ENCODE results near the gene PRSS53. TPM values are rescaled to one million over a fixed set of nuclear protein-coding genes. Genes with fewer than 3 reads are reported as not detected.

The PRSS53 gene
- total RNA-seq, 1 donor, result 2.9 TPM

DNA sequence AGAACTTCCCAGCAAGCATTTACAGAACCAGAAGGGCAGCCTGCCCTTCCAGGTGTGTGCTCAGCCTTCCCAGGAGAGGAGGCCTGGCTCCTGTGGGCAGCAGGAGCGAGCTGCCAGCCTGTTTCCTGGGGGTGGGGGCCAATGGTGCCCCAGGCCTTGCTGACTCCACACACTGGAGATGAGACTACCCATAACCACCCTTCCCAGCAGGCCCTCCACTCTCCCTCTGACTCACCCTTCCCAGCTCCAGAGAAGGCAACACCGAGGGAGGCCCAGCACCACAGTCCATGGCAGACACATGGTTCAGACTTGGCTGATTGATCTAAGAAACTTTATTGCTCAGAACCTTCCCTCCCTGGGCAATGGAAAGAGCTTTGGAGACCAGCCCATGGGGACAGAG, 1.8 kb upstream of the PRSS53 start:
- peak overlapping the region; percentile 61 for H3K27ac ChIP-seq (ENCODE audit: low read depth, low read length)

DNA sequence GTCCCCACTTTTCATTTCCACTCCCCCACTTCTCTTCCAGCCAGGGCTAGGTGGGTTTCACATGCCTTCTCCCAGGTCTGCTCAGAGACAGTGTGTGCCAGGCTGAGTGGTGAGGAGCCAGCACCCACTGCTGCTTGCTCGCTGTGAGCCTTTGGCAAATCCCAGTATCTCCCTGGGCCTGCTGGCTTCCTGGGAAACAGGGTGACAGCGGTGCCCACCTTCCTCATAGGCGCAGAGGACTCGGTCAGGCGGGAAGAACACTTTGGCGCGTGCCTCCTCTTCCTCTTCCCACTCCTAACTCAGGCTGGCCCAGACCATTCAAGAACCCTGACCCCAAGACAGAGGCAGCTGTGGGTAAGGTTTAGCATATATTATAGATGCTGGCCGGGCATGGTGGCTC, 456 bp upstream of the PRSS53 start:
- peaks cover 53% of the 10 kb centered on the region for H3K79me2 ChIP-seq (ENCODE audit: insufficient read depth, low read length)
- no peak overlapping the region for H2AFZ ChIP-seq (ENCODE audit: low read length)
- DNase-seq (ENCODE audit: insufficient read length, low spot score, missing footprints), result peak; percentile 79
- H4K20me1 ChIP-seq (ENCODE audit: insufficient read depth, low read length), result peaks cover 6% of the 10 kb centered on the region
- TF ChIP-seq, protein P1, sequence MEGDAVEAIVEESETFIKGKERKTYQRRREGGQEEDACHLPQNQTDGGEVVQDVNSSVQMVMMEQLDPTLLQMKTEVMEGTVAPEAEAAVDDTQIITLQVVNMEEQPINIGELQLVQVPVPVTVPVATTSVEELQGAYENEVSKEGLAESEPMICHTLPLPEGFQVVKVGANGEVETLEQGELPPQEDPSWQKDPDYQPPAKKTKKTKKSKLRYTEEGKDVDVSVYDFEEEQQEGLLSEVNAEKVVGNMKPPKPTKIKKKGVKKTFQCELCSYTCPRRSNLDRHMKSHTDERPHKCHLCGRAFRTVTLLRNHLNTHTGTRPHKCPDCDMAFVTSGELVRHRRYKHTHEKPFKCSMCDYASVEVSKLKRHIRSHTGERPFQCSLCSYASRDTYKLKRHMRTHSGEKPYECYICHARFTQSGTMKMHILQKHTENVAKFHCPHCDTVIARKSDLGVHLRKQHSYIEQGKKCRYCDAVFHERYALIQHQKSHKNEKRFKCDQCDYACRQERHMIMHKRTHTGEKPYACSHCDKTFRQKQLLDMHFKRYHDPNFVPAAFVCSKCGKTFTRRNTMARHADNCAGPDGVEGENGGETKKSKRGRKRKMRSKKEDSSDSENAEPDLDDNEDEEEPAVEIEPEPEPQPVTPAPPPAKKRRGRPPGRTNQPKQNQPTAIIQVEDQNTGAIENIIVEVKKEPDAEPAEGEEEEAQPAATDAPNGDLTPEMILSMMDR (IDR thresholded peaks at IDR 0.05; ENCODE audit: extremely low read depth, low read depth, low read length), result no peak
- no peak overlapping the region for H3K27ac ChIP-seq (ENCODE audit: low read depth, low read length)
- H3K4me3 ChIP-seq (ENCODE audit: insufficient read depth, low read length), result no peak overlapping the region
- H3K4me2 ChIP-seq (ENCODE audit: insufficient read depth, low read length), result no peak overlapping the region
- H3K27me3 ChIP-seq (ENCODE audit: insufficient read depth, low read length), result no peaks in the 10 kb centered on the region
- H3K4me1 ChIP-seq (ENCODE audit: insufficient read depth, low read length), result peaks cover 24% of the 10 kb centered on the region
- no peaks in the 10 kb centered on the region for H3K9me3 ChIP-seq (ENCODE audit: low read depth, low read length)
- H3K36me3 ChIP-seq (ENCODE audit: insufficient read depth, low read length), result peaks cover 26% of the 10 kb centered on the region

More for the DNA sequence above, 1.8 kb upstream of the PRSS53 start:
- Histone ChIP-seq H3K4me2 (ENCODE audit: insufficient read depth, low read length) (no peak overlapping the region), H4K20me1 (ENCODE audit: insufficient read depth, low read length) (peaks cover 6% of the 10 kb centered on the region), H3K79me2 (ENCODE audit: insufficient read depth, low read length) (peaks cover 56% of the 10 kb centered on the region), H3K9me3 (ENCODE audit: low read depth, low read length) (no peaks in the 10 kb centered on the region), H2AFZ (ENCODE audit: low read length) (no peak overlapping the region), H3K4me3 (ENCODE audit: insufficient read depth, low read length) (no peak overlapping the region), H3K36me3 (ENCODE audit: insufficient read depth, low read length) (peaks cover 26% of the 10 kb centered on the region), H3K27me3 (ENCODE audit: insufficient read depth, low read length) (no peaks in the 10 kb centered on the region), H3K4me1 (ENCODE audit: insufficient read depth, low read length) (peaks cover 28% of the 10 kb centered on the region)
- peak; percentile 95 for DNase-seq (ENCODE audit: insufficient read length, low spot score, missing footprints)
- TF ChIP-seq, protein P1 (IDR thresholded peaks at IDR 0.05; ENCODE audit: extremely low read depth, low read depth, low read length), result no peak

DNA sequence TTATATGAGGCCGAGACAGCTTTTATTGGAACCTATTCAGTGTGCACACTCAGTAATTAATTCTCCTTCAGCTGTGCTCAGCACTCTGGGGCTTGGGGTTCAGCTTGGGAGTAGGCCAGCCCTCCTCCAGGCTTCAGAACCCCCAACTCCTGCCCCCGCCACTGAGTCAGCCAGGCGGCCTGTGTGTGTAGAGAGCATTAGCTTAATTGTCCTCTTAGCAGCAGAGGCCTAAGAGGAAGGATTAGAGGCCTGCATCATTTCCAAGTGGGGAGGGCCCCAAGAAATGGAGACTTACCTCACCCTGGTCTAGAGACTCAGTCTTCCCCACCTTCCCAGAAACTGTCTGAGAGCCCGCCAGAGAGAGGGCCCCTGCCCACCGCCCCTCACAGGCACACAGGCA, 772 bp downstream of the PRSS53 start:
- peaks cover 30% of the 10 kb centered on the region for H3K36me3 ChIP-seq (ENCODE audit: insufficient read depth, low read length)
- H3K27me3 ChIP-seq (ENCODE audit: insufficient read depth, low read length), result no peaks in the 10 kb centered on the region
- H3K27ac ChIP-seq (ENCODE audit: low read depth, low read length), result no peak overlapping the region
- DNase-seq (ENCODE audit: insufficient read length, low spot score, missing footprints), result peak; percentile 39
- peaks cover 20% of the 10 kb centered on the region for H3K4me1 ChIP-seq (ENCODE audit: insufficient read depth, low read length)
- no peak overlapping the region for H2AFZ ChIP-seq (ENCODE audit: low read length)
- H3K9me3 ChIP-seq (ENCODE audit: low read depth, low read length), result no peaks in the 10 kb centered on the region
- H3K79me2 ChIP-seq (ENCODE audit: insufficient read depth, low read length), result peaks cover 50% of the 10 kb centered on the region
- no peak overlapping the region for H3K4me3 ChIP-seq (ENCODE audit: insufficient read depth, low read length)
- H3K4me2 ChIP-seq (ENCODE audit: insufficient read depth, low read length), result no peak overlapping the region
- TF ChIP-seq, protein P1 (IDR thresholded peaks at IDR 0.05; ENCODE audit: extremely low read depth, low read depth, low read length), result no peak
- peaks cover 6% of the 10 kb centered on the region for H4K20me1 ChIP-seq (ENCODE audit: insufficient read depth, low read length)

DNA sequence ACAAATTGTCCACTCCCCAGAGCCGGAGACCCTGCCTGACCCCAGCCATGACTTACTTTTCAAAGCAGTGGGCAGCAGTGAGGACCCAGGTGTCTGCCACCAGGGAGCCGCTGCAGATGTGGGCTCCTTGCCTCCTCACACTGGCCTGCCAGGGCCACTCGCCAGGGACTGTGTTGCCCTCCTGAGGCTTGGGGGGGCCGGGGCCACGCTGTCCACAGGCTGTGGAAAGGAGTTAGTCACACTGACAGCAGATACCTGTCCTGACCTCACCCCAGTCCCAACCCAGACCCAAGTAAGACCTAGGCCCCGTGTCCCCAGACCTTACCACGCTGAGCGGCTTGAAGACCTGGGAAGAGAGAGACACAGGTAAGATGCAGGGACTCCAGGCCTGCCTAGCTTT, 1.3 kb downstream of the PRSS53 start:
- no peak overlapping the region for H2AFZ ChIP-seq (ENCODE audit: low read length)
- no peaks in the 10 kb centered on the region for H3K27me3 ChIP-seq (ENCODE audit: insufficient read depth, low read length)
- no peak overlapping the region for H3K4me3 ChIP-seq (ENCODE audit: insufficient read depth, low read length)
- peaks cover 30% of the 10 kb centered on the region for H3K36me3 ChIP-seq (ENCODE audit: insufficient read depth, low read length)
- H4K20me1 ChIP-seq (ENCODE audit: insufficient read depth, low read length), result peaks cover 1% of the 10 kb centered on the region
- no peaks in the 10 kb centered on the region for H3K9me3 ChIP-seq (ENCODE audit: low read depth, low read length)
- H3K79me2 ChIP-seq (ENCODE audit: insufficient read depth, low read length), result peaks cover 48% of the 10 kb centered on the region
- peaks cover 15% of the 10 kb centered on the region for H3K4me1 ChIP-seq (ENCODE audit: insufficient read depth, low read length)
- TF ChIP-seq, protein P1 (IDR thresholded peaks at IDR 0.05; ENCODE audit: extremely low read depth, low read depth, low read length), result no peak
- peak; percentile 74 for DNase-seq (ENCODE audit: insufficient read length, low spot score, missing footprints)
- no peak overlapping the region for H3K4me2 ChIP-seq (ENCODE audit: insufficient read depth, low read length)
- no peak overlapping the region for H3K27ac ChIP-seq (ENCODE audit: low read depth, low read length)
